Epithelial cell of esophagus (primary cell): ENCODE measurements around the gene C11orf42.
A peak's percentile ranks its signal among the peaks of the same experiment; 100 is the strongest.

Source experiments
- DNase-seq: peaks from one replicate; pipeline ENCODE4 v3.0.0; 2010; ENCODE audit warnings: low read depth
- H3K4me3 ChIP-seq: 2 replicates; pipeline ENCODE4 v1.5.1; 2011; ENCODE audit warnings: mild to moderate bottlenecking, low read length, control low read depth
- CTCF ChIP-seq: IDR thresholded peaks from 2 replicates; pipeline ENCODE4 v1.5.1; 2011; ENCODE audit warnings: low read depth, mild to moderate bottlenecking, low read length, control low read depth, inconsistent platforms; ENCODE audit not compliant: insufficient read depth; ENCODE audit errors: missing control alignments

C11orf42 gene

DNA sequence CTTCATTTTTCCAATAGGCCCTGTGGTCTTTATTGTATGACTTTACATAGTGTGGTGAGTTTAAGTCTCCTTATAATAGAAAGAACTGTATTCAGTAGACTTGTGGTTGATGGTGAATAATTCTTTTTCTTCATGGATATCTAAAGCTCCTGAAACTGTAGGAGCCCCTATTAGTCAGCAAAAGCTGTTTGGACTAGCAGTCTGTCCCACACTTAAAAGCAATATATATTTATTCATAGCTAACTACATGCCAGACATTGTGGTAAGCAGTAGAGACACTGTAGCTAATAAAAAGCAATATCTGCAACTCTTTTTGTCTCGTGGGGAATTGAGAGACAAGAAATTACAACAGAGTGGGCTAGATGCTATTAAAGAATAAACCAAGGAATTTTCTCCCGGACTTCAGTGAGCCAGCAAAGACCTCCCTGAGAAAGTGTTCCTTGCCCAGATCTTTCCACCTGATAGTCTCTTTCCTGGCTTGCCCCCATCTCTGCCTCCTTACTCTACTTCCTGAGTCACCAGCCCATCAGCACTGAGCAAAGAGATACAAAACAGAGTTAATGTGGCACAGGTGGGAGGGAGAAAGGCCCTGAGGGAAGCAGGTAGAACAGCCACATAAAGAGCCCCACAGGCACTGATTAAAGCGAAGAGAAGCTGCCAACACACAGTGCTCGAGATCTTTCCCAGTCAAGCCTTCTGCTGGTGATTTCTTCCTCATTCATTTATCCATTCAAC, 7.7 kb upstream of the C11orf42 start:
- no peak for DNase-seq
- no peak overlapping the region for H3K4me3 ChIP-seq
- no peak for TF ChIP-seq CTCF

DNA sequence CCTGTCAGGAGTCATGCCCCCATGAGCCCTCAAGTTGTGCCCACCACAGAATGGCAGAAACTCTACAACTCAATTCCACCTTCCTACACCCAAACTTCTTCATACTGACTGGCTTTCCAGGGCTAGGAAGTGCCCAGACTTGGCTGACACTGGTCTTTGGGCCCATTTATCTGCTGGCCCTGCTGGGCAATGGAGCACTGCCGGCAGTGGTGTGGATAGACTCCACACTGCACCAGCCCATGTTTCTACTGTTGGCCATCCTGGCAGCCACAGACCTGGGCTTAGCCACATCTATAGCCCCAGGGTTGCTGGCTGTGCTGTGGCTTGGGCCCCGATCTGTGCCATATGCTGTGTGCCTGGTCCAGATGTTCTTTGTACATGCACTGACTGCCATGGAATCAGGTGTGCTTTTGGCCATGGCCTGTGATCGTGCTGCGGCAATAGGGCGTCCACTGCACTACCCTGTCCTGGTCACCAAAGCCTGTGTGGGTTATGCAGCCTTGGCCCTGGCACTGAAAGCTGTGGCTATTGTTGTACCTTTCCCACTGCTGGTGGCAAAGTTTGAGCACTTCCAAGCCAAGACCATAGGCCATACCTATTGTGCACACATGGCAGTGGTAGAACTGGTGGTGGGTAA, 6.1 kb upstream of the C11orf42 start, which contains the start of gene OR52W1:
Gene OR52W1 (plus strand): TSS at position 51 of the 637 bp plus-strand sequence. CDS start 0 bp downstream, at position 51.
- TF ChIP-seq CTCF: no peak
- H3K4me3 ChIP-seq: no peak within 1 kb of the TSS
- no peak for DNase-seq

GRCh38 chr11:6200975-6201374, 4.4 kb upstream of the C11orf42 start:
- peak; percentile 4 for DNase-seq
- TF ChIP-seq CTCF: no peak
- no peak overlapping the region for H3K4me3 ChIP-seq

DNA sequence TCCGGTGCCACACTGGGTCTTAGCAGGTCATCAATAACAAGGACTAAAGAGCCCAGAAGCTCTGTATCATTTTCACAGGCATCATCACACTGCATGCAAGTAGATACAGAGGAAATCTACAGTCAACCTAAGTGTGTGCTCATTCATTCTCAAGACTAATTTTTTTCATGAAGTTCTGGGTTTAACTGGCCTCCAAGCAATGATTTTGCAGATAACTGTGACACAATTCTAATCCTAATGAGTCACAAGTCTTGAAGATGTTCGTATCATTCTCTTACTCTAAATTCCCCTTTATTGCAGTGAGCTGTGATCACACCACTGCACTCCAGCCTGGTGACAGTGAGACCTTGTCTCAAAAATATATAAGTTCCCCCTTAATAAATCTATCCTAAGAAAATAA, 3.9 kb upstream of the C11orf42 start:
- peak; percentile 7 for DNase-seq

GRCh38 chr11:6202041-6202440, 3.3 kb upstream of the C11orf42 start:
- H3K4me3 ChIP-seq: no peak overlapping the region
- no peak for TF ChIP-seq CTCF
- no peak for DNase-seq

More for the DNA sequence above, 3.9 kb upstream of the C11orf42 start:
- no peak overlapping the region for H3K4me3 ChIP-seq
- no peak for TF ChIP-seq CTCF

DNA sequence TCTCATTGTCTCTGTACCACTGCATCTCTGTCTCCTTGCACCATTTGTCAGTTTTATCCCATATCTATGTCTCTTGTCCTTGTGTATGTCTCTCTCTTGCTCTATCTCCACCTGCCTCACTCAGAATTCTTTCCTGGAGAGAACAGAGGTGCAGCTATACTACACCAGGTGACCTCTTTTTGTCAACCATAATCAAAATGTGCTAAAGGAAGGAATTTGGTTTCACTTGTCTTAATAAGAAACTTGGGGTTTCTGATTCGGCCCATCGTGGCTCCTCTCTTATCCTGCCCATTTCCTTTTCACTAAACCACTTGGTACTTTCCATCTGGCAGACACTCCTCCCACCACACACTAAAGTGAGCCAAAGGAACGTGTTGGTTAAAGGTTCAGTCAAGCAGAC, 2.0 kb upstream of the C11orf42 start:
- no peak overlapping the region for H3K4me3 ChIP-seq
- no peak for TF ChIP-seq CTCF
- DNase-seq: no peak
